C4-2B (cell line): ENCODE results near the gene SLC35A1.

Source experiments
- ZFX ChIP-seq: fragments of 450-650 bp; IDR thresholded peaks from 2 replicates; pipeline ENCODE4 v1.6.1; 2017
- TF ChIP-seq, protein P1 (sequence below): fragments of 450-650 bp; conservative IDR thresholded peaks from 2 replicates; pipeline ENCODE4 v1.5.1; 2017; ENCODE audit warnings: mild to moderate bottlenecking

DNA sequence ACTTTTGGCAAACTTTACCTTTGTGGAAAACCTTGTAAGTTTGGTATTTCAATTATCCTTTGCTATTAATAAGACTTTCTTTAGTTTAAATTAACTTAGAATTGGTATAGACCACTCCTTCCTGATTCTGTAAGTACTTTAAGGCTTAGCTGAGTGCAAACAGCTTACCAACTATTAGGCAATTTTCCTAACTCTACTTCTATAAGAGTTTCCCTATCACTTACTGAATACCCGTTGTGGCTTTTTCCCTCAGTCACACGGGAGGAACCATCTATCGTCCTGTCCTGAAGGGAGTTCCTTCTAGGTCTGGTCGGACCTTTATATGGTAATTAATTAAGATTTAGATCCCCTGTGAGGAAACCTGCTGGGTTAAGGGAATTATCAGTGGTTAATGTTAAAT lies 9.6 kb downstream of the SLC35A1 start:
- TF ChIP-seq, protein P1, sequence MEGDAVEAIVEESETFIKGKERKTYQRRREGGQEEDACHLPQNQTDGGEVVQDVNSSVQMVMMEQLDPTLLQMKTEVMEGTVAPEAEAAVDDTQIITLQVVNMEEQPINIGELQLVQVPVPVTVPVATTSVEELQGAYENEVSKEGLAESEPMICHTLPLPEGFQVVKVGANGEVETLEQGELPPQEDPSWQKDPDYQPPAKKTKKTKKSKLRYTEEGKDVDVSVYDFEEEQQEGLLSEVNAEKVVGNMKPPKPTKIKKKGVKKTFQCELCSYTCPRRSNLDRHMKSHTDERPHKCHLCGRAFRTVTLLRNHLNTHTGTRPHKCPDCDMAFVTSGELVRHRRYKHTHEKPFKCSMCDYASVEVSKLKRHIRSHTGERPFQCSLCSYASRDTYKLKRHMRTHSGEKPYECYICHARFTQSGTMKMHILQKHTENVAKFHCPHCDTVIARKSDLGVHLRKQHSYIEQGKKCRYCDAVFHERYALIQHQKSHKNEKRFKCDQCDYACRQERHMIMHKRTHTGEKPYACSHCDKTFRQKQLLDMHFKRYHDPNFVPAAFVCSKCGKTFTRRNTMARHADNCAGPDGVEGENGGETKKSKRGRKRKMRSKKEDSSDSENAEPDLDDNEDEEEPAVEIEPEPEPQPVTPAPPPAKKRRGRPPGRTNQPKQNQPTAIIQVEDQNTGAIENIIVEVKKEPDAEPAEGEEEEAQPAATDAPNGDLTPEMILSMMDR = no peak
- no peak for TF ChIP-seq ZFX
